SK-MEL-5 (cell line): ENCODE results near the gene JAK3. TPM values are rescaled to one million over a fixed set of nuclear protein-coding genes. Genes with fewer than 3 reads are reported as not detected.
A peak's percentile ranks its signal among the peaks of the same experiment; 100 is the strongest.
"Not testable (repeated sequence)": the region's sequence is repeated elsewhere in the genome, so short reads cannot be mapped to it uniquely, and the experiment has no call there.

ENCODE experiments used
- DNase-seq: peaks from one replicate; pipeline ENCODE4 v3.0.0-alpha.2; 2016; ENCODE audit warnings: low read depth, low spot score
- in situ Hi-C: cut with HindIII; loops from 2 replicates; pipeline ENCODE4 v1.10.0; 2016; ENCODE audit warnings: low sequenced_read_pairs, high pct_unique_total_duplicates, low pct_unique_long_range_greater_than_20kb
- total RNA-seq: library from RNA; depleted of rRNA; stranded (reverse); fragments of >200 nt; shearing (Covaris generic); gene quantifications from 2 replicates; pipeline ENCODE4 v1.2.3, GENCODE V29; 2014

Gene JAK3
- total RNA-seq, 1 experiment from 2014 or later = 0.24 TPM

GRCh38 chr19:17794731-17795494, 52.9 kb downstream of the JAK3 start, which contains the start of gene B3GNT3:
B3GNT3 (plus strand) TSS chr19:17795138; CDS start chr19:17807808, 12,670 bp downstream.
- DNase-seq = no peak
- in situ Hi-C loops = no loop called here

GRCh38 chr19:17794412-17794730, 53.4 kb downstream of the JAK3 start:
- DNase-seq = no peak
- in situ Hi-C loops = no loop called here

DNA sequence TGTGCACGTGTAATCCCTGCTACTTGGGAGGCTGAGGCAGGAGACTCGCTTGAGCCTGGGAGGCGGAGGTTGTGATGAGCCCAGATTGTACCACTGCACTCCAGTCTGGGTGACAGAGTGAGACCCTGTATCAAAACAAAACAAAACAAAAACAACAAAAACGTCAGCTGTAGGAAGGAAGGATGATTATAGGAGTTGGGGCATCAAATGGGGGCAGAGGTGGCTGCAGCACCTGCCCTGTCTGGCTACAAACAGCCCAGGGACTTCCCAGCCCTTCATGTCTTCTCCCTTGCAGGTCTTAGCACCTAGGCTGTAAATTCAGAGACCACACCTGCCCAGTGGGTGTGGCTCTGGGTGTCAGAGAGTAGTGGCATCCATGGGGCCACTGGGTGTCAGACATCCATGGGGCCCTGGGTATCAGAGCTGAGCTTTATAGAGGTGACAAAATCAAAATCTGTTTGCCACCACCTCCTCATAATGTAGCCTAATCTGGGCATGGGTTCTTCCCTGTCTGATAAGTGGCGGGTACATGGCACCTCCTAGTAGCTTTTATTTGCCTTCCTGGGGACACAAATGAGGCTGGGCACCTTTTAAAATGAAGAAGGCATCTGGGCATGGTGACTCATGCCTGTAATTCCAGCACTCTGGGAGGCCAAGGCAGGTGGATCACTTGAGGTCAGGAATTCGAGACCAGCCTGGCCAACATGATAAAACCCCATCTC, 57.6 kb downstream of the JAK3 start:
- DNase-seq = no peak
- in situ Hi-C loops = no loop called here

DNA sequence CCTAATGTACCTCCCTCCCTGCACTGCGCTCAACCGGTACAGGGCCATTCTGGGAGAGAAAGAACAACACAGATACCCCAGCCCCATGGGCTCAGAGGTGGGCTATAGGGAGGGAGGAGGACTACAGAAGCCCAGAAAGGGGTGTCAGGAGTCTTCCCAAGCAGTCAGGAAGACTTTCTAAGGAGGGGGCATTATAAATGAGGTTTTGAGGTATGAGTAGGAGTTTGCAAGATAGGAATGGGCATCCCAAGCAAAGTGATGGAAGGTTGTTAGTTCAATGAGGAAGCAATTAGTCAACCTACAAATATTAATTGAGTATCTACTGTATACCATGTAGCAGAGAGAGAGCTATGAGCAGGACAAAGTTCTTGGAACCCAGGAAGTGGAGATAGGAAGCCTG, 59.1 kb downstream of the JAK3 start:
- in situ Hi-C loops = no loop called here
- DNase-seq = no peak

- in situ Hi-C loops = no loop called here
Observed at GRCh38 chr19:17787274-17787913, 60.4 kb downstream of the JAK3 start.

DNA sequence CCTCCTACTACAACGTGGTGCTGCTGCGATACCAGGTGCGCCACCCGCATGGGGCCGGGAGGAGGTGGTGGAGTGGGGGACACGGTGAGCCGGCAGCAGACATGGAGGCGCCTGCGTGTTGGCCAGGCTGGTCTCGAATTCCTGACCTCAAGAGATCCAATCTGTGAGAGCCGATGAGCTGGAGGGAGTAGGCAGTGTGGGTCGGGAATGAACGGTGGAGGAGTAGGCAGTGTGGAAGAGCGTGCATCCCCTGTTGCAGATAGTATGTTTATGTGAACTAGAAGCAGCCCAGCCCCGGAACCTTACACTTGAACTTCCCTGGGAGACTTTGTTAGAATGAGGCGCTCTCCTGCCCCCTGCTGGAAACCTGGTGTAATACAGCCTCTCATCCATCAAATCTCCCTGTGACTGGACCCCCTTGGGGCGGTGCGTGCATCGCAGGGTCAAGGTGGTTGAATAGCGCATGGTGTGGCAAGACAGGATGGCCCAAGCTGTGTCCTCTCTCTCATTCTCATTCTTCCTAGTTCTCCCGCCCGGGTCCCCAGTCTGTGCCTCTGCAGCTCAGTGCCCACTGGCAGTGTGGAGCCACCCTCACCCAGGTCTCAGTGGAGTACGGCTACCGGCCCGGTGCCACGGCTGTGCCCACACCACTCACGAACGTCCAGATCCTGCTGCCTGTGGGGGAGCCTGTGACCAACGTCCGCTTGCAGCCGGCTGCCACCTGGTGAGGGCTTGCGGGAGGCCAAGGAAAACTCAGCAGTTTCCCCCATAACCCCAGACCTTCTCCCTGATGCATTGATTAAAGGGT, 63.4 kb downstream of the JAK3 start:
- peak; percentile 83 for DNase-seq
- in situ Hi-C loops = no loop called here

More at GRCh38 chr19:17787274-17787913, 60.4 kb downstream of the JAK3 start:
- DNase-seq = no peak

DNA sequence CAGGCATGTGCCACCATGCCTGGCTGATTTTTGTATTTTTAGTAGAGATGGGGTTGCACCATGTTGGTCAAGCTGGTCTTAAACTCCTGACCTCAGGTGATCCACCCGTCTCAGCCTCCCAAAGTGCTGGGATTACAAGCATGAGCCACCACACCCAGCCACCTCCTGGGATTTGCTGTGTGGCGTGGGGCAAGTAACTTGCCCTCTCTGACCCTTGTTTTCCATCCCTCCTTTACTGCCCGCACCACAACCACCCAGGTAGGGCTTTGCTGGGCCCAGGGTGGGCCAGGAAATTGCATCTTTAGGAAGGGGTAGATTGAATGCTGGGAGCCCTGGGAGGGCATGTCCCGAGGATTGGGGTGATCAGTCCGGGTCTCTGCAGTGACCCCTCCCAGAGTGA, 64.1 kb downstream of the JAK3 start:
- DNase-seq, in situ Hi-C loops: not testable (repeated sequence)

DNA sequence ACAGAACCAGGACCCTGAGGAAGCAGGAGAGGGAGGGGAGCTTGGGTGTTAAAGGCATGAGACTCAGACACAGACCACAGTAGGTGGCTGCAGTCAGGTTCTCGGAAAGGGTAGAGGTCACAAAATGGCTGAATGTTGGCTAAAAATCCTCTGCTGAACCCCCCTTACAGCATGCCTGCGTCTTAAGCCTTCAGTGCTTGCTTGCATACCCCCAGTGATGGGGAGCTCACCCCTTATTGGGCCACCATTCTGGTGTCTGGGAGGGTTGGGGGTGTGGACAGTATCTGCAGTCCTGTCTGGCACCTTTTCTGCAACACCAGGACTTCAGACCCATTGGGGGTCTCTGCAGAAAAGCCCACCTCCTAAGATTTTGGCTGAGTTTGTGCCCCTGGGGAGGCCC, 67.0 kb downstream of the JAK3 start:
- no peak for DNase-seq
- in situ Hi-C loops = no loop called here

GRCh38 chr19:17778968-17779929, 68.5 kb downstream of the JAK3 start:
- in situ Hi-C loops = no loop called here
- DNase-seq = peak; percentile 74

DNA sequence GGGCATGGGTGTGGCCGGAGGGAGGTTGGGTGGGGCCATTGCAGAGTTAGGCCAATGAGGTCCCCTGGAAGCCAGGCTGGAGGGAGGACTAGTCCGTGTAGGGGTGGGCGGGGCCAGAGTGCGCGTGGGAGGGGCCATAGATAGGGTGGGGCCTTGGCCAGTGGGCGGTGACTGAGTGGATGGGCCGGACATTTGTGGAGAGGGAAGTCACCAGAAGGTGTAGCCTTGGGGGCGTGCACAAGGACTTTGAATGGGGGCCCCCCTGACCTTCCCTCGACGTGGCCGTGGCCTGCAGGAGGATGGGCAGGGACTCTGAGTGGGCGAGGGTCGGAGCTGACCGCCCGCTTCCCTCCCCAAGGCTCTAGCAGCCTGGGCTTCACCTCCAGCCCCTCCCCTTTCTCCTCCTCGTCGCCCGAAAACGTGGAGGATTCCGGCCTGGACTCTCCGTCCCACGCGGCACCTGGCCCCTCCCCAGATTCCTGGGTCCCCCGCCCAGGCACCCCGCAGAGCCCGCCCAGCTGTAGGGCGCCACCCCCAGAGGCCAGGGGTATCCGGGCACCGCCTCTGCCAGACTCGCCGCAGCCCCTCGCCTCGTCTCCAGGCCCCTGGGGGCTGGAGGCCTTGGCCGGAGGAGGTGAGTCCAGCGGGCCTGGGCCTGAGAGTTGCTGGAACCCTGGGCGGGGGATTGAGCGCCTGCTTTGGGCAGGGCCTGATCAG, 69.4 kb downstream of the JAK3 start:
- DNase-seq = peak; percentile 62
- in situ Hi-C loops = no loop called here

DNA sequence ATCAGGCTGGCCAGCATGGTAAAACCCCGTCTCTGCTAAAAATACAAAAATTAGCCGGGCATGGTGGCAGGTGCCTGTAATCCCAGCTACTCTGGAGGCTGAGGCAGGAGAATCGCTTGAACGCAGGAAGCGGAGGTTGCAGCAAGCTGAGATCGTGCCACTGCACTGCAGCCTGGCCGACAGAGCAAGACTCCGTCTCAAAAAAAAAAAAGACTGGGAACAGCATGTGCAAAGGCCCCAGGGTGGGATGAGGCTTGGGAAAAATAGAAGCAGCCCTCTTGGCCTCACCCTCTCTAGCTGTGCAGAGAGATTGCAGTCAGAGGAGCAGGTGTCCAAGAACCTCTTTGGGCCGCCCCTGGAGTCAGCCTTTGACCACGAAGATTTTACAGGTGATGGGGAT, 69.9 kb downstream of the JAK3 start:
- DNase-seq, in situ Hi-C loops: not testable (repeated sequence)

DNA sequence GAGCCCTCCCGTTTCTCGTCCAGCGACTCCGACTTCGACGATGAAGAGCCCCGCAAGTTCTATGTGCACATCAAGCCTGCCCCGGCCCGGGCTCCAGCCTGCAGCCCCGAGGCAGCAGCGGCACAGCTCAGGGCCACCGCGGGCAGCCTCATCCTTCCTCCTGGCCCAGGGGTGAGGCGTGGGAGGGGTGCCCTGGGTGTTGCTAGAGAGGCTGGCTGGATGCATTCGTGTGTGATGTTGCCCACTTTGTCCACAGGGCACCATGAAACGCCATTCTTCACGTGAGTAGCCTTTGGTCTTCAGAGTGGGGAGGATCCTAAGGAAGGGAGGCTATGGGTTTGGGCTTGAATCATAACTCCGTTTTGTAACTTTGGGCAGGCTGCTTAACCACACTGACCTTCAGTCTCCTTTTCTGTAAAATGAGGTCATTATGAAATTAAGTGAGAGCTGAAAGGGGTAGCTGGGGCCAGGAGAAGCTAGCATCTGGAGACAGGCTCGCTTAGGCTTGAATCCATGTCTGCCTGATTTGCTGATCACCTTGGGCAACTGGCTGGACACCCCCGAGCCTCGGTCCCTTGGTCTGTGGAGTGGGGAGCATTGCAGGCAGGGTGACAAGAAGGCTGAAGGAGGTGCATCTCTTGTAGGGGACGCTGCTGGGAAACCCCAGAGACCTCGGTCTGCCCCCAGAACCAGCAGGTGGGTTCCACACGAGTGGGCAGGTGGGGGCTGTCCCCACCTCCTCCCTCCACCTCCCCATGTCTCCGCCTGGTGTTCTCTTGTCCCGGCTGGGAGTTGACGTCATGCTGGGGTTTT, 71.6 kb downstream of the JAK3 start:
- no peak for DNase-seq
- in situ Hi-C loops = no loop called here

DNA sequence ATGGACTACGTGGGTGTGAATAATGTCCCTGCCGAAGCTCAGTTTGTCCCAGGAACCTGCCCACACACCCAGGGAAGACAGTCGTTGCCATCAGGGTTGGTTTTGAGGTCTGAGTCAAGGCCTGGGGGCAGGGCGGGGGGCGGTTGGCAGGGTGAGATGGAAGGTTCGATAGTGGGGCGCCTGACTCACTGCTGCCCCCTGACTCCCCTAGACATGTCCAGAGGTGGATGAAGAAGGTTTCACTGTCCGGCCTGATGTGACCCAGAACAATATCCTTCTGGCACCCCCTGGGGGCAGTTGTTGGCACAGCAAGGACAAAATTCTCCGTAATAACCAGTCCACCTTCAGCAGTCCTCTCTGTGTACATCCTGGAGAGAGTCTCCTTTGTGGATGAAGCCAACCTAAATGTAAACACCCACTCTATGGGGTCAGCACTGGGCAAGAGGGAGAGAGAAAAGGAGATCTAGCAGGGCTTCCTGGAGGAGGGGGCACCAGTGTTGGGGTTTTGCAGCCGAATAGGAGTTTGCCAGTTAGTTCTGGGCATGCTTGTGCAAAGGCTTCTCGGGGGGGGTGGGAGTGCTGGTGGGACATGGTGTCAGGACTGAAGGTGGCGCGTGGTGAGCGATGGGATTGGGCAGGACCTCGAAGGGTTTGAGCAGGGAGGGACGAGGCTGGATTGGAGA, 72.4 kb downstream of the JAK3 start:
- in situ Hi-C loops = no loop called here
- DNase-seq = peak; percentile 74
